HG03025 (cell line): ENCODE results near the gene SPATA16.

Source experiments
- ATAC-seq: cut with Tn5 transposase; IDR thresholded peaks from one replicate; pipeline ENCODE4 v1.9.1; 2021; ENCODE audit warnings: mild to moderate bottlenecking, moderate library complexity; ENCODE audit not compliant: unreplicated experiment, low FRiP score

SPATA16 gene

DNA sequence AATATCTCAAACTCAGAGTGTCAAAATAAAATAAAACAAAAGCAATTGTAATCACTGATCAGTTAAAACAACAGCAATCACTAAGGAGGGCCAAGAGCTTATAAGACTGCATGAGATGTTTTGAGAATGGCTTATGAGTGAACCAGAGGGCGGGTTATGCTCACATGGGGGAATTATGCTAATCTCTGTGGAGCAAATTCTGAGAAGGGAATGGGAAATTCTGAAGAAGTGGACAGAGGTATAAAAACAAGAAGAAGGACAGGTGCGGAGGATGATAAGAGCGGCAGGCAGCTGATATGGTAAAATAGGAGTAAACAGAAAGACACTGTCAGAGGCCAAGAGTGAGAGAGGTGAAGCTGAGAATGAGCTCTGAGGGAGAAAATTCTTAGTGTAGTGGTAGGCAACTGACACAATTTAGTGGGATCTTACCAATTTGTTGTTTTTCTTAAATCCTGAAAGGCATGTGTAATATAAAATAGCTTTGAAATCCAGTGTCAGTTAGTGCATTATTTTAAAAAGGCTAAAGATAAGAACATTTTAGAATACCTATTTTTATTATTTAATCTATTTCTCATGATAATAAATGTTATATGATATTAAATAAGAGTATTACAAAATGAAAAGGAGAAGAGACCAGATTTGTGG lies 133.8 kb downstream of the SPATA16 start:
- ATAC-seq, result no peak

DNA sequence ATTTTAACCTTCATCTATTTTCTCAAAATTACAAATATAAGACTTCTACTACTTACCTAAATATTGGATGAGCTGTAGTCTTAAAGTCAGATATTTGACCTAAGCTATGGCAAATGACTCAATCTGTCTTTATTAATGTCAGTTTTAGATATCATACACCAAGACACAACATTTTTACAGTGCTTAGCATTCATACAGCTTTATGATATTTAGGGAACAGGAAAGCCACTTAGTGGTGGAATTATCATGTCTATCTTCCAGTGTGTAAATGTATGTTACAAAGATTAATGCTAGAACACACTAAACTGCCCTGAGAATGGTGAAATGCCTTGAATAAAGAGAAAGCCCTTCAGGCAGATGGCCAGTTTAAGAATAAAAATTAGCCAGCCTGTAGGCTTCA lies 135.0 kb downstream of the SPATA16 start:
- ATAC-seq, result no peak

DNA sequence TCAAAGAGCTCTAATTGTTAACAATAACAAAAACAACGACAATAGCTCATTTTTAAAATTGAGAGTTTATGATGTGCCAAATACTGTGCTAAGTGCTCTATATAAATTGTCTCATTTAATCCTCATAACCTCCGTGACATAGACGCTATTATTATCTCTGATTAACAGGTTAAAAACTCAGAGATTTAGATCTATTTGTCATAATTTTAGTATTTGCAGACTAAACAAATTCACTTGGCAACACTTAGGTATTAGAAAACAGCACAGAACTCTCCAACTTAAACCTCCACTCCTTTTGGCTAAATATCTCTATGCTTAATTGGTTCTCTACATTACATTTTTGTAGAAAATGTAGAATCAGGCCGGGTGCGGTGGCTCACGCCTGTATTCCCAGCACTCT lies 136.4 kb downstream of the SPATA16 start:
- ATAC-seq, result no peak

DNA sequence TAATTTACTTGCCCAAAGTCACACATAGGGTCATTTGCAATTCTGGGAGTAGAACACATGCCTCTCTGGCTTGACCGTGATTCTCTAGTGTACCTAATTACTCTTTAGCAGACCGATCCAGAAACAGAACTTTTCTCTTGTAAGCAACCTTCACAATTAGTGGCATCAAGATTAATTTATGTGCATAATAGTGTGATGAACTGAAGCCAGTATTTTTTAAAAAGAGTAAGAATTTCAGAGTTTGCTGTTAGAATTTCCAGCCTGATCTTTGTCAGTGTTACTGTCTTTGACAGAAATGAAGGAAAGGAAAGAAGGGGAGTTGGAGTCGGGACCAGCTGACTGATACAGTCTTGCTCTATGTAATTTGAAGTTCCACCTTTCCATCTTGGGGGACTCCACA lies 137.1 kb downstream of the SPATA16 start:
- ATAC-seq, result no peak

DNA sequence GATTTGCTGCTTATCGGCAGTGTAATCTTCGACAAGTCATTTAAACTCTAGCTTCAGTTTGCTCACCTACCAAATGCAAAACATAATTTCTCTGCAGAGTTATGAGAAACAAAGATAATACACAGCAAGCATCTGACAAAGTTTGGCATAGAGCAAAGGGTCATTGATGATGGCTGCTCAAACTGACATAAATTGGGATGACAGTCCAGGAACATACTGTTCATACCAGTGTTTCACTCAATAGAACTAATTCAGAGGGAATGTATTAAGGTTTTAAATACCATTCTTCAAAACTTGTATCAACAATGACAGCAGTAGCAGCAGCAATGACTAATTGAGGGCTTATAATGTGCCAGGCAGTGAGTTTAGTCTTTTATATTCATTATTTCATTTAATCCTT lies 137.6 kb downstream of the SPATA16 start:
- ATAC-seq, result no peak

DNA sequence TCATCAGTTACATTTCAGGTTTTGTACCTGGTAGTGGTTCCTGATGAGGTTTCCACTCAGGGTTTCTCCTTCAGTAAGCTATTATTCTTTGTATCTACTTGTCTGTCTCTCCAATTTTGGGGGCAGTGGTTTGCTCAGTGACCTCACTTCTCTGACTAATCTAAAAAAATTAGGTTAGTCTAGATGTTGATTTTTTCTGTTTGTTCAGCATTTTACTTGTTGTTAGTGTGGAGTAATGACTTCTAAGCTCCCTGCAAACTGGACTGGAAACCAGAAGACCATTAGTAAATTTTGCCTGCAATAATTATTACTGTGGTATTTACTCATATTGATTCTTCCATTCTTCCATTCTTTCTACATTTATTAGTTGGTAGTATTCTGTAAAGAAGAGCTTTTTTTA lies 139.4 kb downstream of the SPATA16 start:
- no peak for ATAC-seq

DNA sequence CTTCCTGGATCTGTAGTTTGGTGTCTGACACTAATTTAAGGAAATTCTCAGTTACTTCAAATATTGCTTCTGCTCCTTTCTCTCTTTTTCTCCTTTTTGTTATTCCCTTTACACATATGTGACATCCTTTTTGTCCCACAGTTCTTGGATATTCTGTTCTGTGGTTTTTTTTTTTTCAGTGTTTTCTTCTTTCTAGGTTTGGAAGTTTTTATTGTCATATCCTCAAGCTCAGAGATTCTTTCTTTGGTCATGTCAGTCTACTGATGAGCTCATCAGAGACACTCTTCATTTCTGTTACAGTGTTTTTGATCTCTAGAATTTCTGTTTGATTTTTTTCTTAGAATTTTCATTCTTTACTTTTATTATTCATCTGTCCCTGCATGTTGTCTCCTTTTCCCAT lies 140.5 kb downstream of the SPATA16 start:
- no peak for ATAC-seq

DNA sequence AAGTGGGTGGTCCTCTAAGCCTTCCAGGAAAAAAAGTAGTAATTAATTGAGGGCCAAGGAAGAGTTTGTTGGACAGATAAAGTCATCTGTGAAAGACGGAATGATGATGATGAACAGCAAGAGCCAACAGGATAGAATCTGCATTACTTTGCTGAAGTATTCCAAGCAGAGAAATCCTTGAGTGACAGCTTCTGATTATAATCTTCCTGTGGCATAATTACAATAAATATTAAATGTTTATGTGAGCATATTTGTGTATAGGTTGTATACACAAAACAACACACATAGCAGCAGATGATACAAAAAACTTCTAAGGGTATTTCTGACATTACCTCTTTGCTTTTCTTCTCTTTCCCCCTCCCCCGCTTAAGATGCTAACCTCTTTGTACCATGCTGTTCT lies 147.6 kb downstream of the SPATA16 start:
- no peak for ATAC-seq

DNA sequence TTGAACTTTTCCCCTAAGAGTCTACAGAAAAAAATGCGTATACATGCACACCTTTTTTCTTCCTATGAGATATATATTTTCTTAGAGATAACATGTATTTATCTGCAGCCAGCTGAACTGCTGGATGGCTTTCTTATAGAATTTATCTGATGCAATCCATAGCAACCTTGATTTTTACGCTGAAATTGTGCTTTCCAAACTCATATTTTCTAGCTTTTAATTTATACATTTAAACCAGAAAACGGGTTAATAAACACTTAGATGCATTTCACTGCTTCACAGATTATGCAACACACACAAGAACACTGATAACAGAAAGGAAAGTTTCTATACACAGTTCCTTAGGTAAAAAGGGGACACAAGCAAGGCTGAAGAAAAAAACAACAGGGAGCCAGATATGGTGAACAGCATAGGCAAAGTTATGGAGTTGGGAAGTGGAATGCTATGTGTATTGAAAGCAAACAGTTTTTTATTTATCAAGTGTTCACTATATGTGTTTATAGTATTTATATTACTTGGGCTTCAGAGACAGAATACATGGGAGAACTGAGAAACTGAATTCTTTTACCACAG lies 149.5 kb downstream of the SPATA16 start:
- ATAC-seq, result no peak

DNA sequence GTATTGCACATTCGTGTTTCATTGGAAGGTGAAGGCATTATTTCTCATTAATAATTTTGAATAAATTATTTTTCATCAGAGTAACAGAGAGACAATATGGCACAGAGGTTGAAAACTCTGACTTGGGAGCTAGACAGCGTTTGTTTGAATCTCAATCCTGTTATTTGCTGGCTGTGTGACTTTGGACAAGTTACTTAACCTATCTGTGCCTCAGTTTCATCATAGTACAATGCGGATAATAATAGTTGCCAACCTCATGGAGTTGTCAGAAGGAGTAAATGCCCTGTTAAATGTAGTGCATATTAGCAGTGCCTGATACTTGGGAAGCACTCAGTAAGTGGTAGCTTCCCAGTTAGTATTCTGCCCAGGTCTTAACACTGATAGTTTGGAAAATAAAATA lies 151.7 kb downstream of the SPATA16 start:
- ATAC-seq, result no peak

DNA sequence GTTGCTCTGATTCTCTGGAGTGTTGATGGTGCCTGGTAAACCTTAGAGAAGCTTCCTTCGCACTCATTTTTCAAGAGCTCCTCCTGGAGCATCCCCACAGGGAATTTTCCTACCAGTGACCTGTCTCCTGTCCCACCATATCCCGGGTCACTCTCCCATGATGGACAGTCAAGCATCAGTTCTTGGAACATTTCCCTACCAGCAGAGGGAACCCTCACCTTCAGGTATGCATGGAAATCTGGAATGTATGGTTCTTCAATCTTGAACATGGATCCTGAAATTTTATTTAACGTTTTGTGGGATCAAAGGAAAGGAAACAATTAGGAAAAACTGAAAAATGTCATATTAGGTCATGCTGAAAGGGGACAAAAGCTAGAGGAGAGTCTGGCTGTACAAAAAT lies 153.8 kb downstream of the SPATA16 start:
- no peak for ATAC-seq

DNA sequence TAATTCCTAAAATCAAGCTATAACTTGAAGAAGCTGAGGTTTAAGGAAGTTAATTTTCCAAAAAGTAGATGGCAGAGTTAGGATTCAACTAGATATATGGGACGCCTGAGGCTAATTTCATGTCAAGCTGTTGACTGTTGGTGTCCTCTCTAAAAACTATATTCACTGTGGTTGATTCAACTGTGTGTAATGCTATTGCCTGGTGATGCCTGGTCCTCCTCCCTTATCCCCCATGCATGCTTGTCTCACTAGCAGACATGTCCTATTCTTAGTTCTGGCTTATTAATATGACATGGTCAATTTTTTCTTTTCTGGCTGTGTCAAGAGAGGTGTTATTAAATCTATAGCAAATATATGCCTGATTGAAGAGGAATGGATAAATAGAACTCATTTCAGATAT lies 156.1 kb downstream of the SPATA16 start:
- ATAC-seq, result no peak

DNA sequence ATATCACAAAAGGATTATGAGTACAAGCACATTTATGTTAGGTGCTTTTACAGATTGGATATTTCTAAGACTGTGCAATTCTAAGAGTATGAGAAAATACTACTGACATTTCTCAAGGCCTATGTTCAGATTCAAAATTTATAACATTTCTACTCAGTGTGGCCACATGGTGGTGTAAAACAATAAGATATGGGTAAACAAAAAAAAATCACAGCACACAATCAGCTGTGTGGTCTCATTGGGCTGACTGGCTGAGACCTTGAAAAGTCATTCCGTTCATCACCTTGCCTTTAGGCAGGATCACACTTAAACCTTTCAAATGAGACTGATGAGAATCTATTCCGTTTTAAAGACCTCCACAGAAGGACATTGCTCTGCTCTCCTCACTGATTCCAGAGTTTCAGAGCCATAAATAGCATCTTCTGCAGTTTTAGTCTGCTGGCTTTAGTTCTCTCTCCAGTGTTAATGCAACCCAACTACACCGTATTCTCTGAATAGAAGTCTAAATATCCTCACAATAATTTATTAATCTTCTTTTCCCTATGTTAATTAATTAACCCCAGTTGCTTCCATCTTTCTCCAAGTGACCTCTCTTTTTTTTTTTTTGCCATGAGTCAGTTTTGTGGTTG lies 158.2 kb downstream of the SPATA16 start:
- no peak for ATAC-seq

DNA sequence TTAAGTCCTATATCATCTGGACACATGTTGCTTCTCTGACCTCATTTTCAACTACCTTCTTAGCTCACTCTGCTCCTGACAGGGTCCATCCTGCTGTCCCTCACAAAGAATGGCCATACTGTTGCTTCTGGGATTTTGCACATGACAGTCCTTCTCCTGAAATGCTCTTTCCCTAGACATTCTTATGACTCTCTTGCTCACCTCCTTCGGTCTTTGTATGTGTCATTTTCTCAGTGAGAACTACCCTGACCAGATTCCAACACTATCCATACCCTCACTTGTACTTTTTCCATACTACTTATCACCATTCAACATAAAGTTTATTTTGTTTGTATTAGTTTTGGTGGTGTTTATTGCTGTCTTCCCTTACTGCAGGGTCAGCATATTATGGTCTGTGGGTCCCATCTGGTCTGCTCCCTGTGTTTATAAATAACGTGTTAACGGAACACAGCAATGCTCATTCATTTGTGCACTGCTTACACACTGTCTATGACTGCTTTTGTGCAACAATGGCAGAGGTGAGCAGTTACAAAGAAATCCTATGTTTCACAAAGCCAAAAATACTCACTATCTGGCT lies 159.5 kb downstream of the SPATA16 start:
- no peak for ATAC-seq

DNA sequence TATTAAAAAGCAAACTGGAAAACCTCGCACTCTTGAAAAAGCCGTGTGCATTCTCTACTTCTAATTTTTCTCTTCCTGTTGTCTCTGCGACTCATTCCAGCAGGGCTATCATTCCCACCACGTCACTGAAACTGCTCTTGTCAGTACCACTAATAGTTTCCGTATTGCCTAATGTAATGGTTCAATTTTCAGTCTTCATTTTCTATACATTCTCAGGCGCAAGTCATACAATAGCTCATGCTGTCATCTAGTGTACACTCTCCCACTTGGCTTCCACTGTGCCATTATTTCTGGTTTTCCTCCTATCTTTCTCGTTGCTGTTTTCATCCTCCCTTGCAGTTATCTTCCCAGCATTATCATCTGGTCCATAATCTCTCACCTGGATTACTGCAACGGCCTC lies 160.2 kb downstream of the SPATA16 start:
- ATAC-seq, result no peak

DNA sequence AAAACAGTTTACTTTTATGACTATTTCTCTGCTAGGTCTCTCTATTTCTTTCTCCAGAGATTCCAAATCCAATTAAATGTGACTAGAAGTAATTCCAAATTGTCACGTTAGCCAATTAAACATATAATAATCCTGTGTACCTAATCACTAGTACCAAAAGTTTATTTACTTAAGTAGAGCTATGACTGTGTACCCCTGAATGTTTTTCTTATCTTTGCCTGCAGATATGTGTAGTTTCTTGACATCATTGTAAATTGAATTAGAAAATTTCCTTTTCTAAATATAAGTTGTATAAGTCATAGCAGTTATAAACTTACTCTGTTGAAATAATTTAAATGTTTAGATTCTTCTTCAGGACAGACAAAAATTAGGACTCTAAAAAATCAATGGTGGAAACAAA lies 163.3 kb downstream of the SPATA16 start:
- no peak for ATAC-seq

DNA sequence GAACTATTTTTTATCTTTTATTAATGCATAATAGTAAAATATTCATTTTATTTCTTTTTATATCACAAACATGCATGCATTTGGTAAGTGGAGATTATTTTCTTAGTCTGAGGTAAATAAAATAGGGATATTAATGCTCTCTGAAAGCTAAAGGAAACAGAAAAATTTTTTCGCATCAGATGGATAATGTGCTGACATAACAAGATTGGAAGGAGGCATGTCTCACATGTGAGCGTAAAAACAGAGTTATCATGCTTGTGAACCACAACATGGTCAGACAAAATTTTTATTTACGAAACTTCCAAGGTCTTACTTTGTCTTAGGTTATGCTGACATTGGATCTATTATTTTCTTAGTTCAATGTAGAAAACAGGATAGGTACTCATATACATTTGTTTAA lies 166.1 kb downstream of the SPATA16 start:
- ATAC-seq, result no peak

DNA sequence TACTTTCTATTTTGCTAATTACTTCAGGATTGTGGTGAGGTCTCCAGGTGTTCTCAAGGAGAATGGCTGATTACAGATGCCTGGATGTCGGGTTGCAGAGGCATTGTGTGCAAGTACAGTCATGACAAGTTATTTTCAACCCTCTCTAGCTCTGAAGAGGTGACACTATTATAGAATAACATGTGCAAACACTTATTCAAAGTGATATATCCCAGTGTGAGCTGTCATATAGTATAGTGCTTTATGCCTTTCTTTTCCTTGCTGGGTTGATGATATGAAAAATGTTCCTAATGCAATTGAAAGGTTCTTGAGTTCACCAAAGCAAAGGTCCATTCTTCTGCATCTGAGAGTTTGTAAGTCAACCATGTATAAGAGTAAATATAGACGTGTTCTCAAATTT lies 167.2 kb downstream of the SPATA16 start:
- ATAC-seq, result no peak

DNA sequence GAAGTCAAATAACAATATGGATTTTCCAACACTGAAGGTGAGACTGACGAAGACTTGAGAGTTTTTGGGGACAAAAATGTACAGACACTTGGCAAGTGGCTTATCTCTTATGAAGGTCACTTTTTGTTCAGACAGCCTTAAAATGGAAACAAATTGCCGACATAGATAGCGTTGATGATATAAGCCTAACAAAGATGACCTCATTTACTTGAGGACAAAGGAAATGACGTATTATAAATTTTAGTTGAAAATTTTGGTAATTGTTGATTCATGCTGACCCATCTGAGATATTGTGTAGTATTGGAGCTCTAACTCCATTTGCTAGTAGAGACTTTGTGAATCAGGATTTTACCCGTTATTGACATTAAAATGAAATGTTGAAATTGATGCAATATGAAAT lies 168.3 kb downstream of the SPATA16 start:
- ATAC-seq, result no peak

DNA sequence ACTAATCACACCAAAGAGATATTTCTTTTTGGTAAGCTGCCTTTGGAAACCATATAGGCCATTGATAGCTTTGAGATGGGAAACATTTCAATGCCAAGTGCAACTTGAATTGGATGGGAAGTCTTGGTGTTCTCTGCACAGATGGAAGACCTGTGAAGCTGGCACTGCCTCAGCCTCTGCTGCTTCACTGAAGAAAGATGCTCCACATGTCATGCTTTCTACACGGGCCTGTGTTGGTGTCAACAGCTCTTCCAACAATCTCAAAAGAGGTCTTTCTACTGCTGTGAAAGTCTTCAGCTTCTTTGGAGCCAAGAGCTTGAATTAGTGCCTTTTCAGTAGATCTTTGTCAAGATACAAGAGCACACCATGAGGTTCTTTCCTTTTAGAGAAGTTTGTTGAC lies 169.0 kb downstream of the SPATA16 start:
- ATAC-seq, result no peak

DNA sequence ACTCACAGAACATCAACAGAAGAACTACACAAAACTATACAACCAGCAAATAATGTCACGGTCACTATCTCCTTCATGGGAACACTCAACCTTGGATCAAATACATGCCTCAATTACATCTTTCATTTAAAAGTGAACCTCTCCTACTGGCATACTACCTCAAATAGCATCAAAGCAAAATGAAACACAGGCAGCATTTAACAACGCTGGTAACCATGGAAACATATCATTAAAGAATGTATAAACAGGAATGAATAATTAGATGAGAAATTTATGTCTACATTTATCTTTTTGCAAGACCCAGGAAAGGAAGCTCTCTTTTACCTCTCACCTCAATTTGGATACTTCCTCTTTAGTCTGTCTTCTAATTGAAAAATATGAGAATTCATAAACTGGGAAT lies 172.4 kb downstream of the SPATA16 start:
- no peak for ATAC-seq

DNA sequence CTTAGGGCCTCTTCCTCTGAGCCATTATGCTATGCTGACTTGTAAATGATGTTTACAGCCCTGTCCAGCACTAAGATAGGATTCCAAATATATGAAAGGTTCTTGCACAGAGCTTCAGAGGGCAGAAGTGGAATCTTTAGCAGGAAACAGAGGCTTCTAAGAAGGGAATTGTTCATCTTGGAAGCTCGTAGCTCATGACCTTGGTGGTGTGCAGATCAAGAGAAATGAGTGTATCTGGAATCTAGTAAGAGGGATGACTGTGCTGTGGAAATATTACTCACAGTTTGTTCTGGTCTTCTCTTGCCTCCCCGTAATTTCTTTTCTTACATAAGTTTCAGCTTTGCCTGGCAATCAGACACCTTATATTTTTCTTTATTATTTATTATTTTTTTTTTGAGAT lies 175.8 kb downstream of the SPATA16 start:
- no peak for ATAC-seq
